Measurements from ENCODE around the gene UNC13D.

GRCh38 chr17:75825149-75825552 lies 19.1 kb downstream of the UNC13D start:
- TF ChIP-seq CTCF (IDR thresholded peaks at IDR 0.05) (no peak), POLR2A (IDR thresholded peaks at IDR 0.05) (no peak)

Measured in heart left ventricle (tissue), 13 donors.